ENCODE results near the gene GPR108. TPM values are rescaled to one million over a fixed set of nuclear protein-coding genes. Genes with fewer than 3 reads are reported as not detected.
A peak's percentile ranks its signal among the peaks of the same experiment; 100 is the strongest.

Gene GPR108
- total and polyA plus RNA-seq, 2 of the 8 experiments (the other 6 are each of a cell fraction or from before 2014, with no cell fraction given): 34.9 to 46.0 TPM

GRCh38 chr19:6710273-6711077 lies 26.9 kb downstream of the GPR108 start:
- Histone ChIP-seq H3K23ac (ENCODE audit: insufficient read length) (no peak overlapping the region), H3K18ac (ENCODE audit: extremely low read depth, low read length) (0 out of 2 replicates have a peak overlapping the region, but pooled peaks have one; percentile 17), H2BK15ac (ENCODE audit: low read length) (peak overlapping the region; percentile 63; the same call in 1 of the 2 replicates), H2BK20ac (ENCODE audit: low read length) (0 out of 2 replicates have a peak overlapping the region, but pooled peaks have one; percentile 55), H3K79me2 (ENCODE audit: control insufficient read depth in 1 of 2, insufficient read depth in 2 of 2, low read length in 2 of 2) (no peaks in the 10 kb centered on the region), H3K27me3 (replicated peaks in 1 of 4; ENCODE audit: control insufficient read depth in 3 of 4, extremely low read depth in 1 of 4, insufficient read depth in 3 of 4, low read length in 3 of 4) (peaks cover 0 to 22% (median 18%) of the 10 kb centered on the region in 4 experiments; a peak in 6 of 7 replicates), H4K91ac (replicated peaks; ENCODE audit: insufficient read length, low read length) (no peak overlapping the region), H3K4ac (replicated peaks; ENCODE audit: insufficient read length, low read depth, low read length) (no peak overlapping the region), H3K9me3 (ENCODE audit: insufficient read depth in 2 of 2, low read depth in 1 of 2, low read length in 1 of 2) (no peaks in the 10 kb centered on the region), H4K20me1 (replicated peaks in 1 of 2; ENCODE audit: control insufficient read depth in 1 of 2, insufficient read depth in 2 of 2, low read length in 2 of 2) (no peaks in the 10 kb centered on the region), H2AK5ac (ENCODE audit: low read depth, low read length) (0 out of 2 replicates have a peak overlapping the region, but pooled peaks have one; percentile 39), H3K14ac (ENCODE audit: insufficient read length) (no peak overlapping the region), H3K9ac (replicated peaks in 1 of 4; ENCODE audit: extremely low read depth in 1 of 4, low read depth in 3 of 4, low read length in 3 of 4) (peak overlapping the region in 1 of 4 experiments; percentile 18; a peak in 1 of 7 replicates), H2BK120ac (replicated peaks; ENCODE audit: low read depth, low read length) (no peak overlapping the region), H4K8ac (ENCODE audit: extremely low read depth, insufficient read depth, low read length) (no peak overlapping the region; the same call in 1 of the 2 replicates), H3K36me3 (ENCODE audit: control insufficient read depth in 2 of 4, insufficient read depth in 4 of 4, low read length in 3 of 4) (no peaks in the 10 kb centered on the region), H2AFZ (ENCODE audit: low read length) (peak overlapping the region; percentile 94), H4K5ac (ENCODE audit: insufficient read length, low read depth, low read length) (no peak overlapping the region), H3K56ac (replicated peaks; ENCODE audit: insufficient read length, low read depth, low read length) (no peak overlapping the region), H3K4me2 (ENCODE audit: insufficient read depth in 1 of 2, low read depth in 2 of 2, low read length in 2 of 2) (peak overlapping the region; percentile 75 to 87), H3K79me1 (ENCODE audit: low read depth, low read length) (no peaks in the 10 kb centered on the region), H3K4me1 (replicated peaks in 1 of 4; ENCODE audit: control insufficient read depth in 3 of 4, insufficient read depth in 4 of 4, low read length in 3 of 4) (peaks cover 0 to 12% (median 2%) of the 10 kb centered on the region in 4 experiments; a peak in 4 of 7 replicates), H3K23me2 (ENCODE audit: low read depth, low read length) (peaks cover 9% of the 10 kb centered on the region), H2BK12ac (ENCODE audit: low read depth, low read length) (peak overlapping the region; percentile 68; the same call in 1 of the 2 replicates), H3K27ac (ENCODE audit: low read depth, low read length) (no peak overlapping the region), H3K4me3 (ENCODE audit: extremely low read depth in 1 of 4, insufficient read depth in 2 of 4, low read depth in 3 of 4, low read length in 4 of 4) (peak overlapping the region; percentile 41 to 58 (median 51); a peak in 7 of 8 replicates), H2BK5ac (ENCODE audit: low read depth, low read length) (no peak overlapping the region)
- POLR2A ChIA-PET (ENCODE audit: partially characterized antibody): no interaction called here
- 8 to 82% methylated on average over 1 to 27 of the region's 30 CpGs for WGBS, 2 experiments (ENCODE audit: extremely low coverage in 1 of 2, insufficient coverage in 1 of 2, insufficient read length in 1 of 2, insufficient replicate concordance in 2 of 2, low coverage in 1 of 2, low lambda C conversion rate in 2 of 2, missing lambda C conversion rate in 1 of 2)
- DNase-seq (ENCODE audit: low read depth in 1 of 2, low spot score in 2 of 2) (peak in 1 of 2 experiments; percentile 78), FAIRE-seq (peak; percentile 45)
- CTCF ChIA-PET (ENCODE audit: partially characterized antibody): interaction anchor here (0.6 to 1.1 kb wide), 4 partner anchors 25 to 752 kb away, joined by 3 read pairs; no protein-coding TSS in a partner anchor
- TF ChIP-seq SIRT6 (IDR thresholded peaks at IDR 0.05; ENCODE audit: low read length): no peak
- 0 out of 2 replicates have a peak, but pooled peaks have one; percentile 8 for TF ChIP-seq TBP (IDR thresholded peaks at IDR 0.05; ENCODE audit: low read depth, low read length)
- TF ChIP-seq CHD1 (IDR thresholded peaks at IDR 0.05; ENCODE audit: low read depth, low read length): no peak
- no peak for TF ChIP-seq CBX5 (IDR thresholded peaks at IDR 0.05; ENCODE audit: low read depth, low read length)
- TF ChIP-seq CREB1 (IDR thresholded peaks at IDR 0.05): peak; percentile 15; the same call in 1 of the 2 replicates
- no peak for TF ChIP-seq ASH2L (IDR thresholded peaks at IDR 0.05; ENCODE audit: low read length)
- no peak for TF ChIP-seq GTF2F1 (IDR thresholded peaks at IDR 0.05; ENCODE audit: borderline replicate concordance, low read depth, low read length)
- TF ChIP-seq YY1 (IDR thresholded peaks at IDR 0.05; ENCODE audit: low read depth, low read length): no peak
- TF ChIP-seq RNF2 (IDR thresholded peaks at IDR 0.05; ENCODE audit: borderline replicate concordance, low read depth, low read length, missing control alignments, poor library complexity, severe bottlenecking): no peak
- TF ChIP-seq RBBP5 (IDR thresholded peaks at IDR 0.05; ENCODE audit: borderline replicate concordance, low read depth, low read length): no peak
- TF ChIP-seq E2F6 (IDR thresholded peaks at IDR 0.05): peak; percentile 65; the same call in 1 of the 2 replicates
